GM23338 (cell line): ENCODE results near the gene GTF3C2. TPM values are rescaled to one million over a fixed set of nuclear protein-coding genes. Genes with fewer than 3 reads are reported as not detected.

ENCODE experiments used
- ATAC-seq: fragments of 200-7000 bp; cut with Tn5 transposase; 3 replicates; pipeline ENCODE4 v1.9.1; 2020
- DNase-seq: peaks from one replicate; pipeline ENCODE4 v3.0.0-alpha.2; 2015; ENCODE audit warnings: low spot score
- H2AFZ ChIP-seq: fragments of 200-600 bp; sonication (generic); 2 replicates; pipeline ENCODE4 v1.8.0; 2016; ENCODE audit warnings: antibody characterized with exemption, mild to moderate bottlenecking, moderate library complexity
- H3F3A ChIP-seq: fragments of 200-600 bp; sonication (generic); replicated peaks from 2 replicates; pipeline ENCODE4 v1.8.0; 2017; ENCODE audit warnings: antibody characterized with exemption, mixed run types, low read depth
- H3K27ac ChIP-seq: fragments of 200-600 bp; sonication (generic); 2 replicates; pipeline ENCODE4 v1.6.1; 2016; ENCODE audit warnings: low read depth
- H3K27me3 ChIP-seq: fragments of 200-600 bp; sonication (generic); 2 replicates; pipeline ENCODE4 v1.8.0; 2016; ENCODE audit warnings: mild to moderate bottlenecking, mixed run types, moderate library complexity; ENCODE audit not compliant: insufficient read depth
- H3K36me3 ChIP-seq: fragments of 200-600 bp; sonication (generic); 2 replicates; pipeline ENCODE4 v1.8.0; 2016; ENCODE audit warnings: mild to moderate bottlenecking; ENCODE audit not compliant: insufficient read depth
- H3K4me1 ChIP-seq: fragments of 200-600 bp; sonication (generic); 2 replicates; pipeline ENCODE4 v1.8.0; 2016; ENCODE audit warnings: mild to moderate bottlenecking, moderate library complexity; ENCODE audit not compliant: insufficient read depth
- H3K4me2 ChIP-seq: fragments of 200-600 bp; sonication (generic); 2 replicates; pipeline ENCODE4 v1.7.1; 2017; ENCODE audit warnings: mixed run types
- H3K4me3 ChIP-seq: fragments of 200-600 bp; sonication (generic); 2 replicates; pipeline ENCODE4 v1.6.1; 2016; ENCODE audit warnings: mixed run types
- H3K79me2 ChIP-seq: fragments of 200-600 bp; sonication (generic); replicated peaks from 2 replicates; pipeline ENCODE4 v1.8.0; 2017; ENCODE audit warnings: mild to moderate bottlenecking; ENCODE audit not compliant: insufficient read depth
- H3K9me2 ChIP-seq: fragments of 200-600 bp; sonication (generic); 2 replicates; pipeline ENCODE4 v1.8.0; 2017; ENCODE audit not compliant: insufficient read depth
- H4K20me1 ChIP-seq: fragments of 200-600 bp; sonication (generic); replicated peaks from 2 replicates; pipeline ENCODE4 v1.8.0; 2017; ENCODE audit warnings: mild to moderate bottlenecking; ENCODE audit not compliant: insufficient read depth
- H3K27ac Mint-ChIP-seq: 2 replicates; pipeline ENCODE4 v1.8.0; 2020; ENCODE audit warnings: inconsistent platforms, mild to moderate bottlenecking, moderate library complexity, mixed read lengths
- H3K27me3 Mint-ChIP-seq: 3 replicates; pipeline ENCODE4 v1.8.0; 2022; ENCODE audit warnings: low read depth, mild to moderate bottlenecking, moderate library complexity, mixed read lengths, inconsistent platforms; ENCODE audit not compliant: insufficient read depth, poor library complexity
- H3K36me3 Mint-ChIP-seq: 3 replicates; pipeline ENCODE4 v1.8.0; 2021; ENCODE audit warnings: low read depth, mild to moderate bottlenecking, inconsistent platforms, moderate library complexity, mixed read lengths
- H3K4me1 Mint-ChIP-seq: 3 replicates; pipeline ENCODE4 v1.8.0; 2020; ENCODE audit warnings: mild to moderate bottlenecking, inconsistent platforms, mixed read lengths
- H3K4me3 Mint-ChIP-seq: 3 replicates; pipeline ENCODE4 v1.8.0; 2021; ENCODE audit warnings: moderate library complexity, mild to moderate bottlenecking, inconsistent platforms, mixed read lengths
- H3K9me3 Mint-ChIP-seq: 3 replicates; pipeline ENCODE4 v1.8.0; 2020; ENCODE audit warnings: moderate library complexity, mild to moderate bottlenecking, inconsistent platforms, mixed read lengths
- CREB1 ChIP-seq: fragments of 250-450 bp; sonication (Bioruptor Pico); IDR thresholded peaks from 2 replicates; pipeline ENCODE4 v1.5.0; 2020; ENCODE audit warnings: low read depth, mild to moderate bottlenecking, moderate library complexity
- ETS1 ChIP-seq: IDR thresholded peaks from 2 replicates; pipeline ENCODE4 v1.6.1; 2016; ENCODE audit warnings: antibody characterized with exemption
- EZH2 ChIP-seq: fragments of 200-600 bp; sonication (generic); IDR thresholded peaks from one replicate; pipeline ENCODE4 v1.8.0; 2017; ENCODE audit warnings: antibody characterized with exemption, mild to moderate bottlenecking, low read depth; ENCODE audit not compliant: unreplicated experiment
- EZH2phosphoT487 ChIP-seq: fragments of 200-600 bp; sonication (generic); IDR thresholded peaks from one replicate; pipeline ENCODE4 v1.8.1; 2018; ENCODE audit warnings: antibody characterized with exemption; ENCODE audit not compliant: unreplicated experiment
- JUNB ChIP-seq: IDR thresholded peaks from one replicate; pipeline ENCODE4 v1.6.1; 2016; ENCODE audit warnings: antibody characterized with exemption; ENCODE audit not compliant: unreplicated experiment
- NANOG ChIP-seq: IDR thresholded peaks from 2 replicates; pipeline ENCODE4 v1.6.1; 2016; ENCODE audit warnings: antibody characterized with exemption, borderline replicate concordance
- POLR2AphosphoS5 ChIP-seq: IDR thresholded peaks from 2 replicates; pipeline ENCODE4 v1.6.1; 2016; ENCODE audit warnings: antibody characterized with exemption, low read depth
- REST ChIP-seq: IDR thresholded peaks from one replicate; pipeline ENCODE4 v1.6.1; 2018; ENCODE audit warnings: antibody characterized with exemption; ENCODE audit not compliant: unreplicated experiment
- polyA plus RNA-seq: library from polyadenylated mRNA; unstranded; fragments of >200 nt; fragmentation: Nextera tagmentation; extraction: Ambion mirVana; gene quantifications from 2 replicates; pipeline ENCODE4 v1.2.1, GENCODE V29; 2016
- total RNA-seq: library from RNA; depleted of rRNA; stranded (reverse); fragments of >200 nt; shearing (Covaris generic); gene quantifications from 2 replicates; pipeline ENCODE4 v1.2.3, GENCODE V29; 2014

The GTF3C2 gene
- total and polyA plus RNA-seq, 2 experiments from 2014 or later, result 69.1 to 118 TPM

GRCh38 chr2:27362678-27363420 lies 6.3 kb upstream of the GTF3C2 start:
- no peak overlapping the region for H3K27ac Mint-ChIP-seq
- peaks cover 2% of the 10 kb centered on the region for H3K27me3 Mint-ChIP-seq
- no peak overlapping the region for H3K4me3 Mint-ChIP-seq
- Histone ChIP-seq H3K9me2 (peaks cover under 1% of the 10 kb centered on the region), H3K27me3 (no peaks in the 10 kb centered on the region), H3K36me3 (peaks cover 15% of the 10 kb centered on the region), H3K4me3 (no peak overlapping the region), H3K4me1 (peaks cover 3% of the 10 kb centered on the region; the same call in 1 of the 2 replicates), H3K27ac (peak overlapping the region; percentile 55; the same call in 1 of the 2 replicates), H3K79me2 (peaks cover 8% of the 10 kb centered on the region), H4K20me1 (peaks cover 19% of the 10 kb centered on the region; the same call in 1 of the 2 replicates), H3F3A (peaks cover 19% of the 10 kb centered on the region), H3K4me2 (no peak overlapping the region), H2AFZ (no peak overlapping the region)
- peaks cover 8% of the 10 kb centered on the region; the same call in 2 of the 3 replicates for H3K4me1 Mint-ChIP-seq
- ATAC-seq (no peak), DNase-seq (no peak)
- peaks cover 55% of the 10 kb centered on the region for H3K36me3 Mint-ChIP-seq
- TF ChIP-seq ETS1 (no peak), CREB1 (CRISPR knock-in tag) (no peak), EZH2phosphoT487 (no peak), POLR2AphosphoS5 (no peak), EZH2 (no peak), REST (no peak)
- peaks cover 7% of the 10 kb centered on the region for H3K9me3 Mint-ChIP-seq

- Mint-ChIP-seq H3K27me3 (peaks cover 9% of the 10 kb centered on the region), H3K9me3 (peaks cover 12% of the 10 kb centered on the region), H3K36me3 (peaks cover 28% of the 10 kb centered on the region), H3K4me3 (peak overlapping the region; percentile 96), H3K4me1 (peaks cover 37% of the 10 kb centered on the region), H3K27ac (peak overlapping the region; percentile 99)
- Histone ChIP-seq H3K9me2 (peaks cover 3% of the 10 kb centered on the region), H3F3A (peaks cover 12% of the 10 kb centered on the region), H3K27me3 (no peaks in the 10 kb centered on the region), H3K4me2 (peak overlapping the region; percentile 85), H3K27ac (peak overlapping the region; percentile 97), H4K20me1 (peaks cover 25% of the 10 kb centered on the region), H3K36me3 (no peaks in the 10 kb centered on the region), H2AFZ (no peak overlapping the region), H3K4me1 (peaks cover 49% of the 10 kb centered on the region), H3K4me3 (peak overlapping the region; percentile 71), H3K79me2 (peaks cover 65% of the 10 kb centered on the region)
- TF ChIP-seq POLR2AphosphoS5 (no peak), JUNB (no peak), NANOG (no peak), EZH2phosphoT487 (no peak), ETS1 (no peak)
- DNase-seq (peak; percentile 75), ATAC-seq (peak; percentile 27)
Observed at GRCh38 chr2:27356056-27356381, 545 bp downstream of the GTF3C2 start.
